CD14-positive monocyte (primary cell): Measurements from ENCODE around the gene DUS3L. TPM values are rescaled to one million over a fixed set of nuclear protein-coding genes. Genes with fewer than 3 reads are reported as not detected.

ENCODE experiments used
- DNase-seq, 3 donors: peaks; one replicate each; pipeline ENCODE4 v3.0.0-alpha.2; 2011 to 2022
- H2AFZ ChIP-seq: 2 replicates; pipeline ENCODE4 v1.6.0; 2012; ENCODE audit warnings: mild to moderate bottlenecking, low read depth, low read length, inconsistent platforms; ENCODE audit not compliant: insufficient read depth, poor library complexity, severe bottlenecking
- H3K27ac ChIP-seq, 2 donors: 1 replicate in 1 of 2; 2 replicates in 1 of 2; pipeline ENCODE4 v1.5.1; 2012 to 2013; ENCODE audit warnings: low read length in 2 of 2, control low read depth in 1 of 2, inconsistent platforms in 1 of 2, low read depth in 1 of 2, mild to moderate bottlenecking in 1 of 2
- H3K27me3 ChIP-seq, 2 donors: one replicate each; pipeline versions ENCODE4 v1.6.0 to v1.6.1; 2011 to 2013; ENCODE audit warnings: low read length in 2 of 2; ENCODE audit not compliant: control insufficient read depth in 2 of 2, insufficient read depth in 2 of 2
- H3K36me3 ChIP-seq, 2 donors: replicated peaks in 1 of 2; 1 replicate in 1 of 2; 2 replicates in 1 of 2; pipeline versions ENCODE4 v1.5.1 to v1.6.1; 2012 to 2013; ENCODE audit warnings: low read length in 2 of 2, control low read depth in 1 of 2, inconsistent platforms in 1 of 2, mild to moderate bottlenecking in 1 of 2; ENCODE audit not compliant: insufficient read depth in 2 of 2, control insufficient read depth in 1 of 2
- H3K4me1 ChIP-seq, 2 donors: 1 replicate in 1 of 2; 2 replicates in 1 of 2; pipeline versions ENCODE4 v1.5.1 to v1.6.1; 2012 to 2013; ENCODE audit warnings: low read length in 2 of 2, control low read depth in 1 of 2, inconsistent platforms in 1 of 2, mild to moderate bottlenecking in 1 of 2, moderate library complexity in 1 of 2; ENCODE audit not compliant: insufficient read depth in 2 of 2, control insufficient read depth in 1 of 2
- H3K4me2 ChIP-seq: replicated peaks from 2 replicates; pipeline ENCODE3; 2012; ENCODE audit warnings: low read length, moderate library complexity, mild to moderate bottlenecking; ENCODE audit not compliant: poor library complexity, severe bottlenecking; ENCODE audit errors: extremely low read depth
- H3K4me3 ChIP-seq, 3 experiments: fragments of 200-600 bp in 1 of 3; sonication (generic) in 1 of 3; replicated peaks in 1 of 3; 1 replicate in 2 of 3; 2 replicates in 1 of 3; pipeline ENCODE4 v1.5.1; 2011 to 2013; ENCODE audit warnings: low read length in 3 of 3, mild to moderate bottlenecking in 3 of 3, control low read depth in 2 of 3, low read depth in 2 of 3, inconsistent platforms in 1 of 3, moderate library complexity in 1 of 3
- H3K79me2 ChIP-seq: 2 replicates; pipeline ENCODE4 v1.6.0; 2012; ENCODE audit warnings: mild to moderate bottlenecking, control low read depth, inconsistent platforms, low read length, moderate library complexity; ENCODE audit not compliant: insufficient read depth
- H3K9ac ChIP-seq: 2 replicates; pipeline ENCODE4 v1.6.0; 2017; ENCODE audit warnings: low read length, mild to moderate bottlenecking; ENCODE audit not compliant: insufficient read depth, poor library complexity, severe bottlenecking
- H3K9me3 ChIP-seq, 2 donors: replicated peaks in 1 of 2; 1 replicate in 1 of 2; 2 replicates in 1 of 2; pipeline versions ENCODE4 v1.5.1 to v1.6.1; 2012 to 2013; ENCODE audit warnings: low read length in 2 of 2, control low read depth in 1 of 2; ENCODE audit not compliant: control insufficient read depth in 1 of 2, insufficient read depth in 1 of 2
- H4K20me1 ChIP-seq: 2 replicates; pipeline ENCODE4 v1.6.0; 2012; ENCODE audit warnings: mild to moderate bottlenecking, low read length, control low read depth, moderate library complexity; ENCODE audit not compliant: insufficient read depth
- H3K27ac Mint-ChIP-seq, 7 donors: one replicate each; pipeline ENCODE4 v1.8.0; 2020; ENCODE audit warnings: mild to moderate bottlenecking in 7 of 7, mixed read lengths in 7 of 7, moderate library complexity in 6 of 7, inconsistent platforms in 2 of 7
- H3K27me3 Mint-ChIP-seq, 3 donors: one replicate each; pipeline ENCODE4 v1.8.0; 2021 to 2022; ENCODE audit warnings: low read depth in 3 of 3, mild to moderate bottlenecking in 3 of 3, mixed read lengths in 3 of 3, moderate library complexity in 3 of 3, inconsistent platforms in 1 of 3
- H3K36me3 Mint-ChIP-seq, 2 donors: one replicate each; pipeline ENCODE4 v1.8.0; 2020; ENCODE audit warnings: mixed read lengths in 2 of 2, inconsistent platforms in 1 of 2, mild to moderate bottlenecking in 1 of 2
- H3K4me1 Mint-ChIP-seq: one replicate; pipeline ENCODE4 v1.8.0; 2020; ENCODE audit warnings: mild to moderate bottlenecking, mixed read lengths
- H3K4me3 Mint-ChIP-seq, 2 donors: one replicate each; pipeline ENCODE4 v1.8.0; 2020; ENCODE audit warnings: mild to moderate bottlenecking in 2 of 2, mixed read lengths in 2 of 2, moderate library complexity in 1 of 2
- H3K9me3 Mint-ChIP-seq, 7 donors: one replicate each; pipeline ENCODE4 v1.8.0; 2020 to 2022; ENCODE audit warnings: mixed read lengths in 7 of 7, mild to moderate bottlenecking in 6 of 7, moderate library complexity in 6 of 7, inconsistent platforms in 2 of 7
- WGBS: methylation state at CpG from one replicate; pipeline ENCODE4 v1.1.5; 2013; ENCODE audit warnings: missing lambda C conversion rate; ENCODE audit not compliant: insufficient coverage; 5-methylcytosine and 5-hydroxymethylcytosine counted together
- intact Hi-C, 2 donors: fragments of 100-400 bp; cut with micrococcal nuclease; formaldehyde crosslinking; loops; one replicate each; pipeline versions ENCODE4 v1.15.0 to v1.15.1; 2023
- polyA plus RNA-seq, 3 donors: library from polyadenylated mRNA; depleted of rRNA in 1 of 3; unstranded in 2 of 3; stranded (reverse) in 1 of 3; fragments of 300-500 nt in 2 of 3; fragments of >200 nt in 1 of 3; fragmentation: Illumina TruSeq in 2 of 3; gene quantifications; 1 replicate in 2 of 3; 2 replicates in 1 of 3; pipeline ENCODE4 v1.2.3, GENCODE V29; 2012 to 2021
- TF ChIP-seq, protein P1 (sequence below): fragments of 200-600 bp; IDR thresholded peaks from one replicate; pipeline ENCODE4 v1.8.0; 2022; ENCODE audit warnings: antibody characterized with exemption, mild to moderate bottlenecking

DUS3L gene
- polyA plus RNA-seq, 3 donors = 17.4 to 40.2 (median 23.4) TPM

DNA sequence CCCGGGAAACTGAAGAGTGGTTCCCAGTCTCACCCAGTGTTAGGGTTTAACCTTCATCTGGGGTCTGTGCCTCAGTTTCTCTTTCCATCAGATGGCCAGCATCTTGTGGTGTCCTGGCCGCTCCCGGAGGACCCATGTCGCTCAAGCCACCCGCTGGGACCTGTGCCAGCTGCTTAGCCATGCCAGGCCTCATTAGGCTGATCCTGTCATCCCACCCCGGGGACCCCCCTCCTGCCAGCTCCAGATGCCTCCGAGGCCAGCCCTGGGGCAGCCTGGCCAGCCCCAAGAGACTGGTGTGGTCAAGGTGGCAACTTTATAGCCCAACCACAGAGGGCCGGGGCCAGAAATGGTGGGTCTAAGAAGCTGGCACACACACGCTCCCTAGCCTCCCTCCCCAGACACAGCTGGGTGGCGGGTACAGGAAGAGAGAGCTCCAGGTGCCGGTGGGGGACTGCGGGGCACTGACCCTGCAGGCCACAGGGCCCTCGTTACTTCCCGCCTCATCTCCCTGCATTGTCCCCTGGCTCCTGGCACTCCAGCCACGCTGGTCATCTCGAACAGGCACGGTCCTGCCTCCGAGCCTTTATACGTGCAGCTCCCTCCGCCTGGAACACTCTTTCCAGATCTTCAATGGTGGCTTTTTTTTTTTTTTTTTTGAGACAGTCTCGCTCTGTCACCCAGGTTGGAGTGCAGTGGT is 17.3 kb upstream of the DUS3L start:
- no peak overlapping the region for H3K4me2 ChIP-seq
- Mint-ChIP-seq H3K9me3 (peaks cover 0 to 20% (median 13%) of the 10 kb centered on the region in 7 donors), H3K27me3 (peaks cover 32 to 43% (median 42%) of the 10 kb centered on the region in 3 donors), H3K4me3 (no peak overlapping the region), H3K4me1 (peaks cover 19% of the 10 kb centered on the region), H3K36me3 (peaks cover 0 to 6% of the 10 kb centered on the region in 2 donors), H3K27ac (no peak overlapping the region)
- no peak overlapping the region for H3K9ac ChIP-seq
- peaks cover 14% of the 10 kb centered on the region in 2 donors for H3K4me1 ChIP-seq
- H3K79me2 ChIP-seq = no peaks in the 10 kb centered on the region
- H3K27ac ChIP-seq = no peak overlapping the region
- no peaks in the 10 kb centered on the region for H3K36me3 ChIP-seq
- no peaks in the 10 kb centered on the region for H4K20me1 ChIP-seq
- TF ChIP-seq, protein P1, sequence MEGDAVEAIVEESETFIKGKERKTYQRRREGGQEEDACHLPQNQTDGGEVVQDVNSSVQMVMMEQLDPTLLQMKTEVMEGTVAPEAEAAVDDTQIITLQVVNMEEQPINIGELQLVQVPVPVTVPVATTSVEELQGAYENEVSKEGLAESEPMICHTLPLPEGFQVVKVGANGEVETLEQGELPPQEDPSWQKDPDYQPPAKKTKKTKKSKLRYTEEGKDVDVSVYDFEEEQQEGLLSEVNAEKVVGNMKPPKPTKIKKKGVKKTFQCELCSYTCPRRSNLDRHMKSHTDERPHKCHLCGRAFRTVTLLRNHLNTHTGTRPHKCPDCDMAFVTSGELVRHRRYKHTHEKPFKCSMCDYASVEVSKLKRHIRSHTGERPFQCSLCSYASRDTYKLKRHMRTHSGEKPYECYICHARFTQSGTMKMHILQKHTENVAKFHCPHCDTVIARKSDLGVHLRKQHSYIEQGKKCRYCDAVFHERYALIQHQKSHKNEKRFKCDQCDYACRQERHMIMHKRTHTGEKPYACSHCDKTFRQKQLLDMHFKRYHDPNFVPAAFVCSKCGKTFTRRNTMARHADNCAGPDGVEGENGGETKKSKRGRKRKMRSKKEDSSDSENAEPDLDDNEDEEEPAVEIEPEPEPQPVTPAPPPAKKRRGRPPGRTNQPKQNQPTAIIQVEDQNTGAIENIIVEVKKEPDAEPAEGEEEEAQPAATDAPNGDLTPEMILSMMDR = no peak
- peaks cover 10 to 17% of the 10 kb centered on the region in 2 donors for H3K9me3 ChIP-seq
- WGBS = 85% methylated on average over 12 of the region's 21 CpGs
- no peak for DNase-seq
- intact Hi-C loops = loop anchor here in 1 of 2 donors (5.0 to 10.0 kb wide), 2 partner anchors 84 to 217 kb away; no protein-coding TSS in a partner anchor
- H3K27me3 ChIP-seq = peaks cover 10 to 34% of the 10 kb centered on the region in 2 donors
- H2AFZ ChIP-seq = no peak overlapping the region
- no peak overlapping the region for H3K4me3 ChIP-seq

DNA sequence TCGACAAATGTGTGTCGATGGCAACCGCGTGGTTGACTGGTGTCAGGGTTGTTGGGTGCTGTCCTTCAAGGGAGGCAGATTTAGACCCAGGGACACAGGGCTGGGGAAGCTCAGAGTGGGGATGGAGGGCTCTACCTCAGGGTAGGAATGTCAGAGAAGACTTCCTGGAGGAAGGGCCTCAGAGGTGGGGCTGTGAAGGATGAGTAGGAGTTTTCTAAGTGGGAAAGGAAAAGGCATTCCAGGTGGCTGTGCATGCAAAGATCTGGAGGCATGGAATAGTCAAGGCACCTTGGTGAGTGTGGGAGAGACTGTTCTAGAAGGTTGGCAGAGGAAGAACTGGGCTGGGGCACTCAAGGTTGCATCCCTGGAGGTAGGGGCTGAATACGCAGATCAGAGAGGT is 15.9 kb upstream of the DUS3L start:
- Mint-ChIP-seq H3K4me1 (peaks cover 22% of the 10 kb centered on the region), H3K4me3 (peak overlapping the region in 1 of 2 donors; percentile 21), H3K27ac (peak overlapping the region in 1 of 7 donors; percentile 69), H3K36me3 (peaks cover 0 to 6% of the 10 kb centered on the region in 2 donors), H3K27me3 (peaks cover 44 to 57% (median 55%) of the 10 kb centered on the region in 3 donors), H3K9me3 (peaks cover 0 to 22% (median 13%) of the 10 kb centered on the region in 7 donors)
- no peak overlapping the region for H2AFZ ChIP-seq
- no peak overlapping the region for H3K9ac ChIP-seq
- DNase-seq = no peak
- H4K20me1 ChIP-seq = no peaks in the 10 kb centered on the region
- intact Hi-C loops = loop anchor here in 1 of 2 donors (5.0 to 10.0 kb wide), 2 partner anchors 85 to 218 kb away; no protein-coding TSS in a partner anchor
- no peaks in the 10 kb centered on the region for H3K79me2 ChIP-seq
- no peak overlapping the region for H3K27ac ChIP-seq
- no peak overlapping the region for H3K4me3 ChIP-seq
- no peaks in the 10 kb centered on the region for H3K36me3 ChIP-seq
- no peak overlapping the region for H3K4me2 ChIP-seq
- peaks cover 10 to 48% of the 10 kb centered on the region in 2 donors for H3K27me3 ChIP-seq
- peaks cover 10 to 17% of the 10 kb centered on the region in 2 donors for H3K9me3 ChIP-seq
- peaks cover 15 to 16% of the 10 kb centered on the region in 2 donors for H3K4me1 ChIP-seq
- TF ChIP-seq, protein P1 = no peak
- WGBS = 100% methylated on average over 1 of the region's 5 CpGs
